T-helper 2 cell treated with Interferon-gamma antibody and Interleukin-4, amounts not matched to agents 5 μg/mL and 100 μg/mL, for 36 hours (primary cell): Measurements from ENCODE around the gene MRFAP1L1.
A peak's percentile ranks its signal among the peaks of the same experiment; 100 is the strongest.

Experiments used
- DNase-seq: peaks from one replicate; pipeline ENCODE4 v3.0.0; 2021; ENCODE audit warnings: low spot score
- H3K27ac Mint-ChIP-seq: one replicate; pipeline ENCODE4 v1.8.0; 2021; ENCODE audit warnings: mild to moderate bottlenecking, mixed read lengths
- H3K27me3 Mint-ChIP-seq: one replicate; pipeline ENCODE4 v1.8.0; 2021; ENCODE audit warnings: low read depth, mixed read lengths
- H3K36me3 Mint-ChIP-seq: one replicate; pipeline ENCODE4 v1.8.0; 2021; ENCODE audit warnings: low read depth, mixed read lengths
- H3K4me1 Mint-ChIP-seq: one replicate; pipeline ENCODE4 v1.8.0; 2021; ENCODE audit warnings: low read depth, mixed read lengths
- H3K4me3 Mint-ChIP-seq: one replicate; pipeline ENCODE4 v1.8.0; 2022; ENCODE audit warnings: mild to moderate bottlenecking, moderate library complexity, mixed read lengths
- H3K9me3 Mint-ChIP-seq: one replicate; pipeline ENCODE4 v1.8.0; 2021; ENCODE audit warnings: mixed read lengths

Gene MRFAP1L1

GRCh38 chr4:6660430-6660829 lies 49.2 kb downstream of the MRFAP1L1 start:
- peaks cover 2% of the 10 kb centered on the region for H3K4me1 Mint-ChIP-seq
- H3K27me3 Mint-ChIP-seq = peaks cover 47% of the 10 kb centered on the region
- no peaks in the 10 kb centered on the region for H3K36me3 Mint-ChIP-seq
- no peak for DNase-seq
- H3K27ac Mint-ChIP-seq = no peak overlapping the region
- H3K9me3 Mint-ChIP-seq = no peaks in the 10 kb centered on the region
- no peak overlapping the region for H3K4me3 Mint-ChIP-seq

- Mint-ChIP-seq H3K27ac (no peak overlapping the region), H3K27me3 (peaks cover 47% of the 10 kb centered on the region), H3K4me1 (peaks cover 2% of the 10 kb centered on the region), H3K9me3 (no peaks in the 10 kb centered on the region), H3K36me3 (no peaks in the 10 kb centered on the region), H3K4me3 (no peak overlapping the region)
- no peak for DNase-seq
Observed at GRCh38 chr4:6659897-6660296, 49.8 kb downstream of the MRFAP1L1 start.

GRCh38 chr4:6658597-6659075 lies 51.0 kb downstream of the MRFAP1L1 start:
- H3K27ac Mint-ChIP-seq = no peak overlapping the region
- peak; percentile 43 for DNase-seq
- H3K27me3 Mint-ChIP-seq = peaks cover 45% of the 10 kb centered on the region
- H3K4me3 Mint-ChIP-seq = peak overlapping the region; percentile 57
- peaks cover 2% of the 10 kb centered on the region for H3K4me1 Mint-ChIP-seq
- H3K9me3 Mint-ChIP-seq = peaks cover 4% of the 10 kb centered on the region
- H3K36me3 Mint-ChIP-seq = no peaks in the 10 kb centered on the region

- Mint-ChIP-seq H3K4me1 (peaks cover 2% of the 10 kb centered on the region), H3K9me3 (peaks cover 4% of the 10 kb centered on the region), H3K36me3 (no peaks in the 10 kb centered on the region), H3K27ac (no peak overlapping the region), H3K4me3 (peak overlapping the region; percentile 38), H3K27me3 (peaks cover 41% of the 10 kb centered on the region)
- no peak for DNase-seq
Observed at GRCh38 chr4:6658209-6658595, 51.5 kb downstream of the MRFAP1L1 start.
